Endothelial cell of umbilical vein (primary cell): ENCODE measurements around the gene ITGB1BP1.

Source experiments
- EZH2 ChIP-seq: IDR thresholded peaks from 2 replicates; pipeline ENCODE4 v1.6.1; 2012; ENCODE audit warnings: borderline replicate concordance, low read depth, mild to moderate bottlenecking, moderate library complexity, low read length, inconsistent platforms; ENCODE audit not compliant: severe bottlenecking
- POLR2A ChIP-seq: IDR thresholded peaks from 2 replicates; pipeline ENCODE4 v1.6.1; 2012; ENCODE audit warnings: low read depth, mild to moderate bottlenecking, control low read depth, low read length
- TF ChIP-seq, protein P1 (sequence below), 2 donors: IDR thresholded peaks; 1 replicate in 1 of 2; 2 replicates in 1 of 2; pipeline ENCODE4 v1.5.1; 2011; ENCODE audit warnings: low read length in 2 of 2, mild to moderate bottlenecking in 2 of 2, moderate library complexity in 2 of 2, control low read depth in 1 of 2, inconsistent platforms in 1 of 2, low read depth in 1 of 2; ENCODE audit not compliant: insufficient read depth in 1 of 2; ENCODE audit errors: extremely low read depth in 1 of 2

- no peak for TF ChIP-seq POLR2A
- TF ChIP-seq, protein P1, sequence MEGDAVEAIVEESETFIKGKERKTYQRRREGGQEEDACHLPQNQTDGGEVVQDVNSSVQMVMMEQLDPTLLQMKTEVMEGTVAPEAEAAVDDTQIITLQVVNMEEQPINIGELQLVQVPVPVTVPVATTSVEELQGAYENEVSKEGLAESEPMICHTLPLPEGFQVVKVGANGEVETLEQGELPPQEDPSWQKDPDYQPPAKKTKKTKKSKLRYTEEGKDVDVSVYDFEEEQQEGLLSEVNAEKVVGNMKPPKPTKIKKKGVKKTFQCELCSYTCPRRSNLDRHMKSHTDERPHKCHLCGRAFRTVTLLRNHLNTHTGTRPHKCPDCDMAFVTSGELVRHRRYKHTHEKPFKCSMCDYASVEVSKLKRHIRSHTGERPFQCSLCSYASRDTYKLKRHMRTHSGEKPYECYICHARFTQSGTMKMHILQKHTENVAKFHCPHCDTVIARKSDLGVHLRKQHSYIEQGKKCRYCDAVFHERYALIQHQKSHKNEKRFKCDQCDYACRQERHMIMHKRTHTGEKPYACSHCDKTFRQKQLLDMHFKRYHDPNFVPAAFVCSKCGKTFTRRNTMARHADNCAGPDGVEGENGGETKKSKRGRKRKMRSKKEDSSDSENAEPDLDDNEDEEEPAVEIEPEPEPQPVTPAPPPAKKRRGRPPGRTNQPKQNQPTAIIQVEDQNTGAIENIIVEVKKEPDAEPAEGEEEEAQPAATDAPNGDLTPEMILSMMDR (IDR thresholded peaks at IDR 0.05; ENCODE audit: extremely low read depth in 1 of 2, insufficient read depth in 1 of 2, low read depth in 1 of 2, low read length in 2 of 2), result no peak
- TF ChIP-seq EZH2, result no peak
These were observed 44.0 kb downstream of the ITGB1BP1 start for GRCh38 chr2:9379391-9379755.
